OCI-LY3 (cell line): ENCODE measurements around the gene CELSR3.

Experiments used
- EZH2phosphoT487 ChIP-seq: fragments of 200-600 bp; shearing (Covaris generic); IDR thresholded peaks from 2 replicates; pipeline ENCODE4 v1.6.1; 2018; ENCODE audit warnings: antibody characterized with exemption, mixed run types, low read depth
- TF ChIP-seq, protein P1 (sequence below): fragments of 200-600, 300-600 bp; sonication (generic); IDR thresholded peaks from 2 replicates; pipeline ENCODE4 v1.5.1; 2014; ENCODE audit warnings: antibody characterized with exemption, low read length, low read depth

DNA sequence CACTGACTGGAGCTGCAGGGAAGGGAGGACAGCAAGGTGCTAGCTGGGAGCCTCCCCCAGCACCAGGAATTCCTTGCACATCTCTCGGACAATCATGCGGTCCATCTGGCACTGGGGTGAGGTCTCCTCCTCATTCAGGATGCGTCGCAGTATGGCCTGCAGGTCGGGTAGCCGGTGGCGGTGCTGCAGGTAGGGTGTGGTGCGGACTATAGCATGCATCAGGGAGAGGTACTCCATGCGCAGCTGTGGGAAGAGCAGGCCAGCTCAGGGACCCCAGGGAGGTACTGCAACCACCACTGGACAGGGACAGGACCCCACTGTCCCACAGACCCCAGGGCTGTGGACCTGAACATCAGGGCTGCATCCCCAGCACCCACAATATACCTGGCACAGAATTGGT is 11.8 kb upstream of the CELSR3 start:
- TF ChIP-seq, protein P1, sequence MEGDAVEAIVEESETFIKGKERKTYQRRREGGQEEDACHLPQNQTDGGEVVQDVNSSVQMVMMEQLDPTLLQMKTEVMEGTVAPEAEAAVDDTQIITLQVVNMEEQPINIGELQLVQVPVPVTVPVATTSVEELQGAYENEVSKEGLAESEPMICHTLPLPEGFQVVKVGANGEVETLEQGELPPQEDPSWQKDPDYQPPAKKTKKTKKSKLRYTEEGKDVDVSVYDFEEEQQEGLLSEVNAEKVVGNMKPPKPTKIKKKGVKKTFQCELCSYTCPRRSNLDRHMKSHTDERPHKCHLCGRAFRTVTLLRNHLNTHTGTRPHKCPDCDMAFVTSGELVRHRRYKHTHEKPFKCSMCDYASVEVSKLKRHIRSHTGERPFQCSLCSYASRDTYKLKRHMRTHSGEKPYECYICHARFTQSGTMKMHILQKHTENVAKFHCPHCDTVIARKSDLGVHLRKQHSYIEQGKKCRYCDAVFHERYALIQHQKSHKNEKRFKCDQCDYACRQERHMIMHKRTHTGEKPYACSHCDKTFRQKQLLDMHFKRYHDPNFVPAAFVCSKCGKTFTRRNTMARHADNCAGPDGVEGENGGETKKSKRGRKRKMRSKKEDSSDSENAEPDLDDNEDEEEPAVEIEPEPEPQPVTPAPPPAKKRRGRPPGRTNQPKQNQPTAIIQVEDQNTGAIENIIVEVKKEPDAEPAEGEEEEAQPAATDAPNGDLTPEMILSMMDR = no peak
- TF ChIP-seq EZH2phosphoT487 = no peak
